GM18867 (cell line): ENCODE data around the gene PRPF38B.
"Not testable (repeated sequence)": the region's sequence is repeated elsewhere in the genome, so short reads cannot be mapped to it uniquely, and the experiment has no call there.

ENCODE experiments used
- ATAC-seq: cut with Tn5 transposase; IDR thresholded peaks from one replicate; pipeline ENCODE4 v1.9.1; 2021; ENCODE audit warnings: mild to moderate bottlenecking, moderate library complexity; ENCODE audit not compliant: unreplicated experiment

The PRPF38B gene

GRCh38 chr1:108691942-108692723 is at the start of gene PRPF38B:
Gene PRPF38B, plus strand, starts transcription at chr1:108692310. Its CDS starts 282 bp downstream, at chr1:108692592.
- peak; percentile 96 for ATAC-seq

- ATAC-seq: peak; percentile 69
Observed at GRCh38 chr1:108643492-108644335, 48.4 kb upstream of the PRPF38B start.

GRCh38 chr1:108644984-108645383 is 47.1 kb upstream of the PRPF38B start:
- no peak for ATAC-seq

- ATAC-seq: no peak
Observed at GRCh38 chr1:108645564-108646184, 46.4 kb upstream of the PRPF38B start.

GRCh38 chr1:108646265-108646647 is 45.9 kb upstream of the PRPF38B start:
- no peak for ATAC-seq

GRCh38 chr1:108646648-108647269 is 45.4 kb upstream of the PRPF38B start:
- ATAC-seq: peak; percentile 42

- ATAC-seq: no peak
Observed at GRCh38 chr1:108653431-108654105, 38.5 kb upstream of the PRPF38B start.

GRCh38 chr1:108657356-108658080 is 34.6 kb upstream of the PRPF38B start:
- no peak for ATAC-seq

- peak; percentile 89 for ATAC-seq
Observed at GRCh38 chr1:108661030-108661609, 31.0 kb upstream of the PRPF38B start, which contains the start of gene HENMT1. Gene HENMT1, minus strand, starts transcription at chr1:108661093. Its CDS starts 1,209 bp downstream, at chr1:108659884.

- no peak for ATAC-seq
Observed at GRCh38 chr1:108663074-108663473, 29.0 kb upstream of the PRPF38B start.

- no peak for ATAC-seq
Observed at GRCh38 chr1:108664481-108664880, 27.6 kb upstream of the PRPF38B start.

- no peak for ATAC-seq
Observed at GRCh38 chr1:108665067-108665466, 27.0 kb upstream of the PRPF38B start.

GRCh38 chr1:108665771-108666170 is 26.3 kb upstream of the PRPF38B start:
- ATAC-seq: no peak

GRCh38 chr1:108667422-108667821 is 24.7 kb upstream of the PRPF38B start:
- not testable (repeated sequence) for ATAC-seq

- no peak for ATAC-seq
Observed at GRCh38 chr1:108668777-108669176, 23.3 kb upstream of the PRPF38B start.

GRCh38 chr1:108669679-108670078 is 22.4 kb upstream of the PRPF38B start:
- no peak for ATAC-seq

- ATAC-seq: no peak
Observed at GRCh38 chr1:108670131-108670773, 21.9 kb upstream of the PRPF38B start.

GRCh38 chr1:108671143-108671542 is 21.0 kb upstream of the PRPF38B start:
- no peak for ATAC-seq

- ATAC-seq: no peak
Observed at GRCh38 chr1:108678706-108679105, 13.4 kb upstream of the PRPF38B start.
